H1 (cell line): ENCODE results near the gene SOCS3. TPM values are rescaled to one million over a fixed set of nuclear protein-coding genes. Genes with fewer than 3 reads are reported as not detected.
"Not testable (repeated sequence)": the region's sequence is repeated elsewhere in the genome, so short reads cannot be mapped to it uniquely, and the experiment has no call there.

Experiments used
- CTCF ChIA-PET: fragments of 300-600 bp; sonication (Branson Sonifier 250); formaldehyde crosslinking; loops from one replicate; lab custom pipeline; 2021; ENCODE audit not compliant: partially characterized antibody; lab: Charles Lee
- POLR2A ChIA-PET: fragments of 300-600 bp; sonication (Branson Sonifier 250); formaldehyde crosslinking; loops from one replicate; lab custom pipeline; 2021; ENCODE audit warnings: inconsistent platforms; ENCODE audit not compliant: partially characterized antibody; lab: Charles Lee
- DNase-seq, 2 experiments: peaks; one replicate each; pipeline versions ENCODE4 v3.0.0 to v3.0.0-alpha.2; 2010 to 2022; ENCODE audit warnings: low spot score in 2 of 2, low read depth in 1 of 2, mixed read lengths in 1 of 2
- FAIRE-seq: peaks from 2 replicates; lab custom pipeline; 2011; peaks lifted over from hg19 to GRCh38; lab: Jason Lieb, UNC
- H2AFZ ChIP-seq: 2 replicates; pipeline ENCODE4 v1.8.1; 2012; ENCODE audit warnings: low read length, inconsistent platforms
- H2AK5ac ChIP-seq: 2 replicates; pipeline ENCODE4 v1.6.1; 2013; ENCODE audit warnings: low read depth, low read length
- H2BK120ac ChIP-seq: replicated peaks from 2 replicates; pipeline ENCODE3; 2013; ENCODE audit warnings: low read depth, low read length, inconsistent platforms
- H2BK12ac ChIP-seq: 2 replicates; pipeline ENCODE4 v1.6.1; 2013; ENCODE audit warnings: low read depth, low read length
- H2BK15ac ChIP-seq: 2 replicates; pipeline ENCODE4 v1.6.1; 2013; ENCODE audit warnings: low read length
- H2BK20ac ChIP-seq: 2 replicates; pipeline ENCODE4 v1.6.1; 2013; ENCODE audit warnings: low read length
- H2BK5ac ChIP-seq: 2 replicates; pipeline ENCODE4 v1.6.1; 2013; ENCODE audit warnings: low read depth, low read length
- H3K14ac ChIP-seq: 2 replicates; pipeline ENCODE4 v1.6.1; 2013; ENCODE audit warnings: inconsistent platforms; ENCODE audit not compliant: insufficient read length
- H3K18ac ChIP-seq: 2 replicates; pipeline ENCODE4 v1.6.1; 2013; ENCODE audit warnings: low read length; ENCODE audit errors: extremely low read depth
- H3K23ac ChIP-seq: 2 replicates; pipeline ENCODE4 v1.6.1; 2013; ENCODE audit warnings: inconsistent platforms; ENCODE audit not compliant: insufficient read length
- H3K23me2 ChIP-seq: 2 replicates; pipeline ENCODE4 v1.6.1; 2013; ENCODE audit warnings: low read depth, low read length
- H3K27ac ChIP-seq: 2 replicates; pipeline ENCODE4 v1.6.1; 2011; ENCODE audit warnings: low read depth, low read length, inconsistent platforms
- H3K27me3 ChIP-seq, 4 experiments: replicated peaks in 1 of 4; 1 replicate in 1 of 4; 2 replicates in 3 of 4; pipeline versions ENCODE4 v1.6.1 to v1.8.1; 2011 to 2013; ENCODE audit warnings: low read length in 3 of 4, mild to moderate bottlenecking in 3 of 4, inconsistent platforms in 2 of 4, mixed read lengths in 2 of 4, moderate library complexity in 1 of 4; ENCODE audit not compliant: control insufficient read depth in 3 of 4, insufficient read depth in 3 of 4; ENCODE audit errors: extremely low read depth in 1 of 4
- H3K36me3 ChIP-seq, 4 experiments: 2 replicates each; pipeline versions ENCODE4 v1.6.1 to v1.8.1; 2011 to 2013; ENCODE audit warnings: mild to moderate bottlenecking in 4 of 4, low read length in 3 of 4, moderate library complexity in 2 of 4, control low read depth in 1 of 4, inconsistent platforms in 1 of 4; ENCODE audit not compliant: insufficient read depth in 4 of 4, control insufficient read depth in 2 of 4
- H3K4ac ChIP-seq: replicated peaks from 2 replicates; pipeline ENCODE3; 2013; ENCODE audit warnings: low read length, low read depth, mixed read lengths, inconsistent platforms; ENCODE audit not compliant: insufficient read length
- H3K4me1 ChIP-seq, 4 experiments: replicated peaks in 1 of 4; 1 replicate in 1 of 4; 2 replicates in 3 of 4; pipeline versions ENCODE4 v1.6.1 to v1.8.1; 2011 to 2013; ENCODE audit warnings: low read length in 3 of 4, inconsistent platforms in 2 of 4, mixed read lengths in 1 of 4; ENCODE audit not compliant: insufficient read depth in 4 of 4, control insufficient read depth in 3 of 4
- H3K4me2 ChIP-seq, 2 experiments: 2 replicates each; pipeline versions ENCODE4 v1.6.1 to v1.8.1; 2011 to 2013; ENCODE audit warnings: low read depth in 2 of 2, low read length in 2 of 2, control low read depth in 1 of 2, inconsistent platforms in 1 of 2, mild to moderate bottlenecking in 1 of 2; ENCODE audit not compliant: insufficient read depth in 1 of 2
- H3K4me3 ChIP-seq, 4 experiments: fragments of 200-600, 300-600 bp in 1 of 4; sonication (generic), shearing (Covaris generic), sonication (Bioruptor Twin) in 1 of 4; 2 replicates each; pipeline versions ENCODE4 v1.5.1 to v1.8.1; 2011 to 2016; ENCODE audit warnings: low read length in 4 of 4, low read depth in 3 of 4, control low read depth in 2 of 4, inconsistent platforms in 2 of 4, mild to moderate bottlenecking in 2 of 4, mixed read lengths in 1 of 4, moderate library complexity in 1 of 4; ENCODE audit not compliant: insufficient read depth in 2 of 4; ENCODE audit errors: extremely low read depth in 1 of 4
- H3K56ac ChIP-seq: replicated peaks from 2 replicates; pipeline ENCODE3; 2013; ENCODE audit warnings: low read depth, mild to moderate bottlenecking, mixed read lengths, low read length, inconsistent platforms; ENCODE audit not compliant: insufficient read length
- H3K79me1 ChIP-seq: 2 replicates; pipeline ENCODE4 v1.6.1; 2013; ENCODE audit warnings: low read depth, low read length, control low read depth
- H3K79me2 ChIP-seq, 2 experiments: 2 replicates each; pipeline versions ENCODE4 v1.6.1 to v1.8.1; 2012 to 2013; ENCODE audit warnings: low read length in 2 of 2, mild to moderate bottlenecking in 2 of 2, inconsistent platforms in 1 of 2; ENCODE audit not compliant: insufficient read depth in 2 of 2, control insufficient read depth in 1 of 2
- H3K9ac ChIP-seq, 4 experiments: replicated peaks in 1 of 4; 1 replicate in 1 of 4; 2 replicates in 3 of 4; pipeline versions ENCODE4 v1.6.1 to v1.8.1; 2011 to 2013; ENCODE audit warnings: low read depth in 3 of 4, low read length in 3 of 4, control low read depth in 2 of 4, mild to moderate bottlenecking in 2 of 4, moderate library complexity in 2 of 4, inconsistent platforms in 1 of 4; ENCODE audit errors: extremely low read depth in 1 of 4
- H3K9me3 ChIP-seq, 2 experiments: 2 replicates each; pipeline versions ENCODE4 v1.6.1 to v1.8.1; 2012 to 2013; ENCODE audit warnings: mild to moderate bottlenecking in 2 of 2, moderate library complexity in 2 of 2, control low read depth in 1 of 2, inconsistent platforms in 1 of 2, low read depth in 1 of 2, low read length in 1 of 2, mixed read lengths in 1 of 2; ENCODE audit not compliant: insufficient read depth in 2 of 2
- H4K20me1 ChIP-seq, 2 experiments: replicated peaks in 1 of 2; 2 replicates each; pipeline versions ENCODE3 to v1.8.1; 2011 to 2013; ENCODE audit warnings: inconsistent platforms in 2 of 2, low read length in 2 of 2, mild to moderate bottlenecking in 1 of 2; ENCODE audit not compliant: insufficient read depth in 2 of 2, control insufficient read depth in 1 of 2
- H4K5ac ChIP-seq: 2 replicates; pipeline ENCODE4 v1.6.1; 2013; ENCODE audit warnings: low read length, low read depth, mixed read lengths, inconsistent platforms; ENCODE audit not compliant: insufficient read length
- H4K8ac ChIP-seq: 2 replicates; pipeline ENCODE4 v1.8.0; 2013; ENCODE audit warnings: mild to moderate bottlenecking, moderate library complexity, low read length, inconsistent platforms; ENCODE audit not compliant: insufficient read depth; ENCODE audit errors: extremely low read depth
- H4K91ac ChIP-seq: replicated peaks from 2 replicates; pipeline ENCODE3; 2013; ENCODE audit warnings: low read length, mixed read lengths, inconsistent platforms; ENCODE audit not compliant: insufficient read length
- WGBS, 2 experiments: shearing (Covaris generic) in 1 of 2; methylation state at CpG; one replicate each; pipeline versions ENCODE4 v1.1.6 to v1.1.7; 2013 to 2015; ENCODE audit warnings: low lambda C conversion rate in 2 of 2, mixed read lengths in 2 of 2, inconsistent platforms in 1 of 2, low coverage in 1 of 2, missing lambda C conversion rate in 1 of 2; ENCODE audit not compliant: insufficient replicate concordance in 2 of 2, insufficient coverage in 1 of 2, insufficient read length in 1 of 2; ENCODE audit errors: extremely low coverage in 1 of 2, missing lambda C conversion rate in 1 of 2; 5-methylcytosine and 5-hydroxymethylcytosine counted together
- polyA plus RNA-seq, 7 experiments: library from polyadenylated mRNA; depleted of rRNA in 3 of 7; stranded (reverse) in 5 of 7; unstranded in 2 of 7; fragments of >200 nt in 5 of 7; fragments of 200-250 nt in 2 of 7; gene quantifications; 1 replicate in 5 of 7; 2 replicates in 1 of 7; 4 replicates in 1 of 7; pipeline versions ENCODE4 v1.2.1 to v1.2.3, GENCODE V29; 2011 to 2013; ENCODE audit warnings: missing spikeins in 2 of 7, mixed read lengths in 2 of 7
- total RNA-seq: library from RNA; stranded (reverse); fragmentation: NEBNext Ultra II Directional; extraction: Animal tissue kit (Norgen Biotek cat#: 25700); gene quantifications from 2 replicates; pipeline ENCODE4 v1.2.1, GENCODE V29; 2021

SOCS3 gene
- total and polyA plus RNA-seq, 2 of the 8 experiments (the other 6 are each of a cell fraction or from before 2014, with no cell fraction given), result 10.1 to 47.9 TPM

- not testable (repeated sequence) for H4K5ac ChIP-seq, H3K14ac ChIP-seq, H2BK120ac ChIP-seq, H3K36me3 ChIP-seq, H3K4me2 ChIP-seq, H3K79me1 ChIP-seq, H3K23ac ChIP-seq, H3K56ac ChIP-seq, H3K23me2 ChIP-seq, H2AFZ ChIP-seq, H3K18ac ChIP-seq, H2BK20ac ChIP-seq, H2AK5ac ChIP-seq, H3K4ac ChIP-seq, H4K8ac ChIP-seq, H2BK12ac ChIP-seq, H3K9me3 ChIP-seq, DNase-seq, H2BK15ac ChIP-seq, H4K91ac ChIP-seq, H3K4me1 ChIP-seq, H3K27ac ChIP-seq, H3K79me2 ChIP-seq, H3K4me3 ChIP-seq, H2BK5ac ChIP-seq, H3K9ac ChIP-seq, FAIRE-seq, H3K27me3 ChIP-seq, H4K20me1 ChIP-seq
- WGBS, 2 experiments, result 90% methylated on average over 12 of the region's 12 CpGs; no CpG with 5 or more reads in 1 of the 2 experiments
- ChIA-PET POLR2A (interaction anchor here (0.6 to 1.5 kb wide), 2 partner anchors 69 to 123 kb away, joined by 3 read pairs; partner anchors contain the start of gene PGS1), CTCF (interaction anchor here (0.6 to 3.5 kb wide), 8 partner anchors 8 to 131 kb away, joined by 3 to 22 read pairs (median 4); no protein-coding TSS in a partner anchor)
Observed at GRCh38 chr17:78309659-78310255, 50.1 kb downstream of the SOCS3 start.
